Body of pancreas (tissue), 4 donors: ENCODE data around the gene PSMA2.

Source experiments
- POLR2A ChIP-seq, 3 donors: fragments of 450-650 bp; IDR thresholded peaks; one replicate each; pipeline ENCODE4 v1.6.1; 2016; ENCODE audit warnings: antibody characterized with exemption in 3 of 3, mild to moderate bottlenecking in 2 of 3
- TF ChIP-seq, protein P1 (sequence below), 7 experiments: fragments of 450-650 bp in 4 of 7; fragments of 200-600 bp in 3 of 7; sonication (generic) in 3 of 7; IDR thresholded peaks; one replicate each; pipeline ENCODE4 v1.5.1; 2016 to 2019; ENCODE audit warnings: antibody characterized with exemption in 7 of 7

DNA sequence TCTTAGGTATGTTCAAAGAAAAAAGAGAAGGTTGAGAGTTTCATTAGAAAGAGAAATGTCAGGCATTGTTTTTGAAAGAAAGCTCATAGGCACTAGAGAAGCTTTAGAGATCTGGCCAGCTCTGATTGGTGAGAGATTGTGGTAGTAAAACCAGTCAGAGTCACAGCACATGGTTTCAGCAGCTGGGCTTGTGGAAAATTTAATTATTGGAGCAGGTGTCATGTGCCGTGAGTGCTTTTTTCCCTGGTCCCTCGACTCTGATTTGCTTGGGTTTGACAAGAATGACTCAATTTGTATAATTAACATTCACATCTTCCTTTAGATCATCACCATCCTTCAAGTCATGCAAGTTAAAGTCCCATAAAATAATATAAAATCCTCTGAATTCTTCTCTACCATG lies 35.4 kb upstream of the PSMA2 start:
- TF ChIP-seq, protein P1, sequence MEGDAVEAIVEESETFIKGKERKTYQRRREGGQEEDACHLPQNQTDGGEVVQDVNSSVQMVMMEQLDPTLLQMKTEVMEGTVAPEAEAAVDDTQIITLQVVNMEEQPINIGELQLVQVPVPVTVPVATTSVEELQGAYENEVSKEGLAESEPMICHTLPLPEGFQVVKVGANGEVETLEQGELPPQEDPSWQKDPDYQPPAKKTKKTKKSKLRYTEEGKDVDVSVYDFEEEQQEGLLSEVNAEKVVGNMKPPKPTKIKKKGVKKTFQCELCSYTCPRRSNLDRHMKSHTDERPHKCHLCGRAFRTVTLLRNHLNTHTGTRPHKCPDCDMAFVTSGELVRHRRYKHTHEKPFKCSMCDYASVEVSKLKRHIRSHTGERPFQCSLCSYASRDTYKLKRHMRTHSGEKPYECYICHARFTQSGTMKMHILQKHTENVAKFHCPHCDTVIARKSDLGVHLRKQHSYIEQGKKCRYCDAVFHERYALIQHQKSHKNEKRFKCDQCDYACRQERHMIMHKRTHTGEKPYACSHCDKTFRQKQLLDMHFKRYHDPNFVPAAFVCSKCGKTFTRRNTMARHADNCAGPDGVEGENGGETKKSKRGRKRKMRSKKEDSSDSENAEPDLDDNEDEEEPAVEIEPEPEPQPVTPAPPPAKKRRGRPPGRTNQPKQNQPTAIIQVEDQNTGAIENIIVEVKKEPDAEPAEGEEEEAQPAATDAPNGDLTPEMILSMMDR (IDR thresholded peaks at IDR 0.05): no peak
- no peak for TF ChIP-seq POLR2A (IDR thresholded peaks at IDR 0.05)
